ENCODE measurements around the gene HBA1.
"Not testable (repeated sequence)": the region's sequence is repeated elsewhere in the genome, so short reads cannot be mapped to it uniquely, and the experiment has no call there.

Gene HBA1

GRCh38 chr16:176006-176405 is 474 bp upstream of the HBA1 start:
- DNase-seq = not testable (repeated sequence)

DNA sequence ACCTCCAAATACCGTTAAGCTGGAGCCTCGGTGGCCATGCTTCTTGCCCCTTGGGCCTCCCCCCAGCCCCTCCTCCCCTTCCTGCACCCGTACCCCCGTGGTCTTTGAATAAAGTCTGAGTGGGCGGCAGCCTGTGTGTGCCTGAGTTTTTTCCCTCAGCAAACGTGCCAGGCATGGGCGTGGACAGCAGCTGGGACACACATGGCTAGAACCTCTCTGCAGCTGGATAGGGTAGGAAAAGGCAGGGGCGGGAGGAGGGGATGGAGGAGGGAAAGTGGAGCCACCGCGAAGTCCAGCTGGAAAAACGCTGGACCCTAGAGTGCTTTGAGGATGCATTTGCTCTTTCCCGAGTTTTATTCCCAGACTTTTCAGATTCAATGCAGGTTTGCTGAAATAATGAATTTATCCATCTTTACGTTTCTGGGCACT is 928 bp downstream of the HBA1 start:
- no peak for DNase-seq

DNA sequence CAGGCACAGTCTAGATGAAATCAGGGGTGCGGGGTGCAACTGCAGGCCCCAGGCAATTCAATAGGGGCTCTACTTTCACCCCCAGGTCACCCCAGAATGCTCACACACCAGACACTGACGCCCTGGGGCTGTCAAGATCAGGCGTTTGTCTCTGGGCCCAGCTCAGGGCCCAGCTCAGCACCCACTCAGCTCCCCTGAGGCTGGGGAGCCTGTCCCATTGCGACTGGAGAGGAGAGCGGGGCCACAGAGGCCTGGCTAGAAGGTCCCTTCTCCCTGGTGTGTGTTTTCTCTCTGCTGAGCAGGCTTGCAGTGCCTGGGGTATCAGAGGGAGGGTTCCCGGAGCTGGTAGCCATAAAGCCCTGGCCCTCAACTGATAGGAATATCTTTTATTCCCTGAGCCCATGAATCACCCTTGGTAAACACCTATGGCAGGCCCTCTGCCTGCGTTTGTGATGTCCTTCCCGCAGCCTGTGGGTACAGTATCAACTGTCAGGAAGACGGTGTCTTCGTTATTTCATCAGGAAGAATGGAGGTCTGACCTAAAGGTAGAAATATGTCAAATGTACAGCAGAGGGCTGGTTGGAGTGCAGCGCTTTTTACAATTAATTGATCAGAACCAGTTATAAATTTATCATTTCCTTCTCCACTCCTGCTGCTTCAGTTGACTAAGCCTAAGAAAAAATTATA is 1.6 kb downstream of the HBA1 start:
- DNase-seq = no peak

GRCh38 chr16:178668-179015 is 2.2 kb downstream of the HBA1 start:
- DNase-seq = no peak

- DNase-seq = no peak
These were observed 3.0 kb downstream of the HBA1 start for GRCh38 chr16:179211-180092.

GRCh38 chr16:180101-180675 is 3.7 kb downstream of the HBA1 start, which contains the start of gene HBQ1:
HBQ1 (plus strand) TSS chr16:180459; CDS start chr16:180487, 28 bp downstream.
- no peak for DNase-seq

DNA sequence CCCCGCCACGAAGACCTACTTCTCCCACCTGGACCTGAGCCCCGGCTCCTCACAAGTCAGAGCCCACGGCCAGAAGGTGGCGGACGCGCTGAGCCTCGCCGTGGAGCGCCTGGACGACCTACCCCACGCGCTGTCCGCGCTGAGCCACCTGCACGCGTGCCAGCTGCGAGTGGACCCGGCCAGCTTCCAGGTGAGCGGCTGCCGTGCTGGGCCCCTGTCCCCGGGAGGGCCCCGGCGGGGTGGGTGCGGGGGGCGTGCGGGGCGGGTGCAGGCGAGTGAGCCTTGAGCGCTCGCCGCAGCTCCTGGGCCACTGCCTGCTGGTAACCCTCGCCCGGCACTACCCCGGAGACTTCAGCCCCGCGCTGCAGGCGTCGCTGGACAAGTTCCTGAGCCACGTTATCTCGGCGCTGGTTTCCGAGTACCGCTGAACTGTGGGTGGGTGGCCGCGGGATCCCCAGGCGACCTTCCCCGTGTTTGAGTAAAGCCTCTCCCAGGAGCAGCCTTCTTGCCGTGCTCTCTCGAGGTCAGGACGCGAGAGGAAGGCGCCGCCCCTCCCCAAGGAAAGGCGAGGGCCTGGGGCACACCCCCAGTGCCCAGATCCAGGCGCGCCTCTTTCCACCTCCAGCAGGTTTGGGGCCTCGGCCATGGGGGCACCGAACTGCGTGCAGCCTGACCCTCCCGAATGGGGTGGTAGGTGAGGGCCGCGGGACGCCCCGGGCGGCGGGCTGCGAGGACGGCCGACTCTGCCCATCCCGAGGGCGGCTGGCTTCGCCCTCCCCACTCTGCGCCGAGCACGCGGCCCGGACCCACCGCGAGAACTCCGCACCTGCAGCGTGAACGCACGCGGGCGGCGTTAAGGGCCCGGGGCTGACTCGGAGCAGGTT is 4.4 kb downstream of the HBA1 start:
- DNase-seq = peak; percentile 80

DNA sequence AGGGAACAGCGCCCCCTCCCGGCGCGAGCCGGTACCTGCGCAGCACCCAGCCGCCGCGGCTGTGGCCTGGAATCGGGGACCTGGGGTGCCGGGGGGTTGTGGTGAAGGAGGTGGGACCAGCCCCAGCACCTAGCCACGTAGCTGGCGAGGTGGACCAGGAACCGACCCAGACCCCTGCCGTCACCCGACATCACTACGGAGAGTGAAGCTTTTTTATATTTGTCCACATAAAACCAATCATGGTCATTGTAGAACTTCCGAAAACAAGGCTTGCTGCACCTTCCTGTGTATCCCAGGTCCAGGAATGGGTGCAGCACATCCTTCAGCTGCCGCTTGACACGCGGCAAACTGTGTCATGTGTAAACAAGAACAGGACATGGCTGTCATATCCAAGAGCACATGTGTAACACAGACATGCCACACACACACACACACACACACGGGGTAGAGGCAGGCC is 5.1 kb downstream of the HBA1 start:
- DNase-seq = no peak

DNA sequence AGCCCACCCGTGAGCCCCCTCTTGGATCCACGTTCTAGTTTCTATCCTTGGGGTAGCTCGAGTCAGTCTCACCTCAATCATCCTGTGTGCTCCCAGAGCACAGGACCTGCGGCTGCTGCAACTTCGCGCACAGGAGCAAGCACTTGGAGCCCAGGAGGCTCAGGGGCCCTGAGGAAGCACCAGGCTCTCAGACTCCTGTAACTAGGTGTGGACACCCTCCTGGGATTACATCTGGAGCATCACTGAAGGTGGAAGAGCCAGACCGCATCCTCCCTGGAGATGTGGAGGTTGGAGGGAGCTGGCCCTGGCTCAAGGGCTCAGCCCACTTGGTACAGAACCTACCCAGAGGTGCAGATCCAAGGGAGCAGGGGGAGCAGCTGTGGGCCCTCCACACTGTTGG is 6.5 kb downstream of the HBA1 start:
- no peak for DNase-seq

- DNase-seq = no peak
These were observed 8.7 kb downstream of the HBA1 start for GRCh38 chr16:185213-185612.

DNA sequence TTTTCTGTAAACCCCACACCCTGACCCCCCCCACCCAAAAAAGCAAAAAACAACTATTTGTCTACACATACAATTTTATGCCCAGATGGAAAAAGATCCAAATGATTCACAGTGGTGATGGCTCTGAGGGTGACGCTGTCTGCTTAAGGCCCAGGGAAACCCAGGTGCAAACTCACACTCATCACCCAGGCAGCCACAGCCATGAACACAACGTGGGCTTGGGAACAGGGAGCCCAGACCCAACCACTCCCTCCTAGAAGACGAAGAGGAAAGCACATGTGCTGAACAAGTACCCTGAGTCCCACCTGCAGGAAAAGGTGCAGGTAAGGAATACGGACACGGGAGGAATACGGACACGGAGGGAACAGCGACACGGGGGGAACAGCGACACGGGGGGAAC is 9.2 kb downstream of the HBA1 start:
- no peak for DNase-seq

- DNase-seq = no peak
These were observed 10.8 kb downstream of the HBA1 start for GRCh38 chr16:187330-187729.

- DNase-seq = no peak
These were observed 12.2 kb downstream of the HBA1 start for GRCh38 chr16:188674-189073.

DNA sequence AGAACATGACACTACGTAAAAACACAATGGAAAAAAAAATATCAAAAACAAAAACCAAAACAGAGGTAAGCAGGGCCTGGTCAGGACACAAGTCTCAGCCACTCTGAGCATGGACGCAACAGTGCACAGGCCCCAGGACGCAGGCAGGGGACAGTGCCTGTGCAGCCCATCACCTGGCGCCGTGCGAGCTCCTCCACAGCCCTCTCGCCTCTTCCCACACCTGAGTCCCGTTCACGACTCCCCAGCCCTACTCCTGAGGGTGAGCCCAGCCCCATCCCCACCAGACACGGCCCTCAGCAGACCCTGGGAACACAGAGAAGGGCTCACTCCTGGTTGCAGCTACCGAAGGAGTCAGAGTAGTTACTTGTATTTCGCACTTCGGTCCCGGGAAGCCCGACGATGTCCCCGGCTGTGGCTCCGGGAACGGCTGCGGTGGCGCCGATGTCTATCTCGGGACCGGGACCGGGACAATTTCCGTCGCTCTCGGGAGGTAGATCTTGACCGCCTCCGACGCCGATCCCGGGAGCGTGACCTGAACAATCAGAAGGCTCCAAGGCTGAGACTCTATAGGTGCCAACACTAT is 13.2 kb downstream of the HBA1 start:
- DNase-seq = no peak

GRCh38 chr16:191831-192230 is 15.4 kb downstream of the HBA1 start:
- no peak for DNase-seq

GRCh38 chr16:192686-193085 is 16.2 kb downstream of the HBA1 start:
- no peak for DNase-seq

GRCh38 chr16:193441-193840 is 17.0 kb downstream of the HBA1 start:
- no peak for DNase-seq

DNA sequence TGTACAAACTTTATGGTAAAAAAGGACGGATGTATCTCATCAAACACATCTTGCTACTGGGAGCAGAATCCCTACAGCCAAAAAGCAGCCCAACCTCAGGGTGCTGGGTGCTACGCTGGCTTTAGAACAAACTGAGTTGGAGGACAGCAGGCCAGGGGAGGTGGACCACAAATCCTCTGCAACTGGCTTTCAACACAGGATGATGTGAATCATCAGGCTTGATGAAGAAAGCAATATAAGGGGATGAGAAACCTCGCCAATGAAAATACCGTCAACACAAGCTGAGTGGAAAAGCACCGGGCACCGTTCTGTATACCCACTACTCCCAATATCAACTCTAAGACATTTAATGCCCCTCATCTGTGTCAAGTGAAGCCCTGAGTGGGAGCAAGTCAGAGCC is 18.0 kb downstream of the HBA1 start:
- no peak for DNase-seq

- no peak for DNase-seq
These were observed 23.9 kb downstream of the HBA1 start for GRCh38 chr16:200388-200787.

DNA sequence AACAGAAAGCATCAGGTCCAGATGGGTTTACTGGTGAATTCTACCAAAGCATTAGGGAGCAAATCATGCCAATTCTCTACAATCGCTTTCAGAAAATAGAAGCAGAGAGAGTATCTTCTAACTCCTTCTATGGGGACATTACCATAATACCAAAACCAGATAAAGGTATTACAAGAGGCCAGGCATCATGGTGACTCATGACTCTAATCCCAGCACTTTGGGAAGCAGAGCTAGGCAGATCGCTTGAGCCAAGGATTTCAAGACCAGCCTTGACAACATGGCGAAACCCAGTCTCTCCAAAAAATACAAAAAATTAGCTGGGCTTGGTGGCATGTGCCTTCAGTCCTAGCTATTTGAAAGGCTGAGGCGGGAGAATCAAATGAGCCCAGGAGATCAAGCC is 26.8 kb downstream of the HBA1 start:
- DNase-seq = no peak

GRCh38 chr16:204046-204445 is 27.6 kb downstream of the HBA1 start:
- DNase-seq = not testable (repeated sequence)

GRCh38 chr16:209359-209758 is 32.9 kb downstream of the HBA1 start:
- not testable (repeated sequence) for DNase-seq

Data from effector CD4-positive, alpha-beta T cell (primary cell).